ENCODE results near the gene HPS4. TPM values are rescaled to one million over a fixed set of nuclear protein-coding genes. Genes with fewer than 3 reads are reported as not detected.
A peak's percentile ranks its signal among the peaks of the same experiment; 100 is the strongest.

Gene HPS4
- total RNA-seq, 1 donor from 2014 or later: 25.2 TPM

DNA sequence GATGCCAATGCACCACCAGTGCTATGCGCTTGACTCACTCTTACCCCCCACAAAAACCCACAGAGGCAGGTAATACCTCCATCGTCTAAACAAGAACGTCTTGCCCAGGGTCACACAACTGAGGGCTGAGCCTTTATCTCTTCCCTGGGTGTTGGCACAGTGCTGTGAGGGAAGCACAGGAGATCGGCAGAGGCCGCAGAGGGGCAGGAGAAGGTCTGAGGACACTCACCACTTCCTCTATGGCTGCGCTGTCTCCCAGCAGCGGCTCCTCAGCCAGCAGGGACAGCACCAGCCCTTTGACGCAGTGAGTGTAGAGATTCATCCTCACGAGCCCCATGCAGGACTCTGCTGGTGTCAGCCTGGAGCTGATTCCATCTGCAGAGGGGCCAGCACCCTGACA, 19.9 kb downstream of the HPS4 start:
- Mint-ChIP-seq H3K27me3 (ENCODE audit: low read depth, unreplicated experiment) (no peaks in the 10 kb centered on the region), H3K9me3 (ENCODE audit: unreplicated experiment) (no peaks in the 10 kb centered on the region), H3K36me3 (ENCODE audit: low read depth, unreplicated experiment) (peaks cover 30% of the 10 kb centered on the region), H3K27ac (ENCODE audit: unreplicated experiment) (no peak overlapping the region), H3K4me1 (ENCODE audit: low read depth, unreplicated experiment) (peaks cover 22% of the 10 kb centered on the region), H3K4me3 (ENCODE audit: unreplicated experiment) (no peak overlapping the region)
- H3K4me3 ChIP-seq (ENCODE audit: insufficient read depth, low read depth, low read length): no peak overlapping the region
- H3K9me3 ChIP-seq (ENCODE audit: insufficient read depth, low read depth, low read length): no peaks in the 10 kb centered on the region
- H3K4me1 ChIP-seq (ENCODE audit: insufficient read depth, low read length): peaks cover 8% of the 10 kb centered on the region
- no peak for DNase-seq (ENCODE audit: low read depth)
- H3K27me3 ChIP-seq (ENCODE audit: insufficient read depth, low read length): no peaks in the 10 kb centered on the region
- no peak for TF ChIP-seq EZH2 (IDR thresholded peaks at IDR 0.05; ENCODE audit: insufficient read depth, low read length)
- TF ChIP-seq, protein P1, sequence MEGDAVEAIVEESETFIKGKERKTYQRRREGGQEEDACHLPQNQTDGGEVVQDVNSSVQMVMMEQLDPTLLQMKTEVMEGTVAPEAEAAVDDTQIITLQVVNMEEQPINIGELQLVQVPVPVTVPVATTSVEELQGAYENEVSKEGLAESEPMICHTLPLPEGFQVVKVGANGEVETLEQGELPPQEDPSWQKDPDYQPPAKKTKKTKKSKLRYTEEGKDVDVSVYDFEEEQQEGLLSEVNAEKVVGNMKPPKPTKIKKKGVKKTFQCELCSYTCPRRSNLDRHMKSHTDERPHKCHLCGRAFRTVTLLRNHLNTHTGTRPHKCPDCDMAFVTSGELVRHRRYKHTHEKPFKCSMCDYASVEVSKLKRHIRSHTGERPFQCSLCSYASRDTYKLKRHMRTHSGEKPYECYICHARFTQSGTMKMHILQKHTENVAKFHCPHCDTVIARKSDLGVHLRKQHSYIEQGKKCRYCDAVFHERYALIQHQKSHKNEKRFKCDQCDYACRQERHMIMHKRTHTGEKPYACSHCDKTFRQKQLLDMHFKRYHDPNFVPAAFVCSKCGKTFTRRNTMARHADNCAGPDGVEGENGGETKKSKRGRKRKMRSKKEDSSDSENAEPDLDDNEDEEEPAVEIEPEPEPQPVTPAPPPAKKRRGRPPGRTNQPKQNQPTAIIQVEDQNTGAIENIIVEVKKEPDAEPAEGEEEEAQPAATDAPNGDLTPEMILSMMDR (IDR thresholded peaks at IDR 0.05; ENCODE audit: insufficient read depth, low read depth, low read length): no peak
- H3K27ac ChIP-seq (ENCODE audit: low read depth, low read length): peak overlapping the region; percentile 14
- H3K4me2 ChIP-seq (ENCODE audit: low read length): no peak overlapping the region
- H2AFZ ChIP-seq (ENCODE audit: low read depth, low read length): no peak overlapping the region
- H3K79me2 ChIP-seq (ENCODE audit: insufficient read depth, low read length): peaks cover 7% of the 10 kb centered on the region
- no peak for FAIRE-seq
- peaks cover 31% of the 10 kb centered on the region for H3K36me3 ChIP-seq (ENCODE audit: insufficient read depth, low read length)
- H4K20me1 ChIP-seq (ENCODE audit: insufficient read depth, low read length): peaks cover 29% of the 10 kb centered on the region
- H3K9ac ChIP-seq (ENCODE audit: low read length): no peak overlapping the region

DNA sequence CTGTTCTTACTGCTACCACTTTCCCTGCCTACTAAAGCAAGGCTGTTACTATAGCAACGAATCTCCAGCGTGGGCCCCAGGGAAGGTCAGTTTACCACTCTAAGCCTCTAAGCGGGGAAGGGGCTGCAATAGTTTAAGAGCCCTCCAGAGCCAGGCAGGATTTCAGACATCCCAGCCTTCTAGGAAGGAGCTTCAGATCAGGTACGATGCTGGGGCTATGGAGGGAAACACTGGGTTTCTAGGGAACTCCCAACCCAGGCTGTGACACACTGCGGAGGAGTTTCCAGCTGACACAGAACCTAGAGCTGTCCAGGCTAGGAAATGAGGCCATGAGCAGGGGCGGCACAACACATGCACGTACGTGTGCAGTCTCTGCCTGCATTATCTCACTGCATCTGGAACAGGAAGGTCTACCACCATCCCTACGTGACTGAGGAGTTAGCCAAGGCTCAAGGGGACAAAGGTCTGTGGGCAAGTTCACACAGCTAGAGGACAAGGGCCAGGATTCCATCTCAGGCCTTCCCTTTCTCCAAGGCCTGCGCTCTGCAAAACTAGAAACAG, 20.4 kb downstream of the HPS4 start:
- peak overlapping the region; percentile 39 for H3K4me2 ChIP-seq (ENCODE audit: low read length)
- no peak overlapping the region for H3K4me3 ChIP-seq (ENCODE audit: insufficient read depth, low read depth, low read length)
- H3K36me3 Mint-ChIP-seq (ENCODE audit: low read depth, unreplicated experiment): peaks cover 29% of the 10 kb centered on the region
- no peaks in the 10 kb centered on the region for H3K9me3 ChIP-seq (ENCODE audit: insufficient read depth, low read depth, low read length)
- no peak overlapping the region for H2AFZ ChIP-seq (ENCODE audit: low read depth, low read length)
- no peak for FAIRE-seq
- peaks cover 7% of the 10 kb centered on the region for H3K79me2 ChIP-seq (ENCODE audit: insufficient read depth, low read length)
- H3K9ac ChIP-seq (ENCODE audit: low read length): no peak overlapping the region
- H3K27me3 Mint-ChIP-seq (ENCODE audit: low read depth, unreplicated experiment): no peaks in the 10 kb centered on the region
- peaks cover 29% of the 10 kb centered on the region for H4K20me1 ChIP-seq (ENCODE audit: insufficient read depth, low read length)
- no peak for TF ChIP-seq EZH2 (IDR thresholded peaks at IDR 0.05; ENCODE audit: insufficient read depth, low read length)
- TF ChIP-seq, protein P1 (IDR thresholded peaks at IDR 0.05; ENCODE audit: insufficient read depth, low read depth, low read length): no peak
- peaks cover 29% of the 10 kb centered on the region for H3K36me3 ChIP-seq (ENCODE audit: insufficient read depth, low read length)
- H3K4me3 Mint-ChIP-seq (ENCODE audit: unreplicated experiment): no peak overlapping the region
- H3K27ac Mint-ChIP-seq (ENCODE audit: unreplicated experiment): no peak overlapping the region
- DNase-seq (ENCODE audit: low read depth): peak; percentile 32
- H3K27ac ChIP-seq (ENCODE audit: low read depth, low read length): peak overlapping the region; percentile 33
- H3K4me1 ChIP-seq (ENCODE audit: insufficient read depth, low read length): peaks cover 8% of the 10 kb centered on the region
- H3K27me3 ChIP-seq (ENCODE audit: insufficient read depth, low read length): no peaks in the 10 kb centered on the region
- peaks cover 22% of the 10 kb centered on the region for H3K4me1 Mint-ChIP-seq (ENCODE audit: low read depth, unreplicated experiment)
- H3K9me3 Mint-ChIP-seq (ENCODE audit: unreplicated experiment): no peaks in the 10 kb centered on the region

DNA sequence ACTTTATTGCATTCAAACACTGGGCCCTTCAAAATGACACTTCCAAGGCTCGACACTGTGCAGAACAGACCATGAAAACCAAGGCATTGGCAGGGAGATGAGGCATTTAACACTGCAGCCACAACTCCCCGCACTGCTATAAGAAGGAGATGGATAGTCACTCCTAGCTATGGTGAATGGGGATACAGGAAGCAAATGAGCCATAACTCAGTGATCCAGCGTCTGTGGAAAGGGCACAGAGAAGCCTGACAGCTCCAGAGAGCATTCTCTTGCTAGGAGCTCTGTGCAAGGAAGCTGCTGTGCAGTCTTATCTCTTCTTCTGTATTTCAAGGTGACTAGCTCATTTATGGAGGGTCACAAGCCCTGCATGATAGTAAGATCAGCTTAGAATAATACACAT, 20.9 kb downstream of the HPS4 start:
- Mint-ChIP-seq H3K4me3 (ENCODE audit: unreplicated experiment) (peak overlapping the region; percentile 20), H3K27me3 (ENCODE audit: low read depth, unreplicated experiment) (no peaks in the 10 kb centered on the region), H3K4me1 (ENCODE audit: low read depth, unreplicated experiment) (peaks cover 22% of the 10 kb centered on the region), H3K9me3 (ENCODE audit: unreplicated experiment) (no peaks in the 10 kb centered on the region), H3K27ac (ENCODE audit: unreplicated experiment) (no peak overlapping the region), H3K36me3 (ENCODE audit: low read depth, unreplicated experiment) (peaks cover 28% of the 10 kb centered on the region)
- Histone ChIP-seq H3K27me3 (ENCODE audit: insufficient read depth, low read length) (no peaks in the 10 kb centered on the region), H3K4me2 (ENCODE audit: low read length) (no peak overlapping the region), H3K27ac (ENCODE audit: low read depth, low read length) (no peak overlapping the region), H4K20me1 (ENCODE audit: insufficient read depth, low read length) (peaks cover 29% of the 10 kb centered on the region), H3K4me3 (ENCODE audit: insufficient read depth, low read depth, low read length) (no peak overlapping the region), H3K9me3 (ENCODE audit: insufficient read depth, low read depth, low read length) (no peaks in the 10 kb centered on the region), H3K4me1 (ENCODE audit: insufficient read depth, low read length) (peaks cover 8% of the 10 kb centered on the region), H2AFZ (ENCODE audit: low read depth, low read length) (no peak overlapping the region), H3K9ac (ENCODE audit: low read length) (no peak overlapping the region), H3K36me3 (ENCODE audit: insufficient read depth, low read length) (peaks cover 27% of the 10 kb centered on the region), H3K79me2 (ENCODE audit: insufficient read depth, low read length) (peaks cover 7% of the 10 kb centered on the region)
- DNase-seq (ENCODE audit: low read depth) (no peak), FAIRE-seq (no peak)
- TF ChIP-seq EZH2 (IDR thresholded peaks at IDR 0.05; ENCODE audit: insufficient read depth, low read length): no peak
- TF ChIP-seq, protein P1 (IDR thresholded peaks at IDR 0.05; ENCODE audit: insufficient read depth, low read depth, low read length): no peak
